Activated CD4-positive, CD25-positive, alpha-beta regulatory T cell treated with anti-CD3 and anti-CD28 coated beads, Interleukin-2, amount 50 U/mL, for 24 hours (primary cell): ENCODE measurements around the gene PHC2.

ENCODE experiments used
- ATAC-seq, 2 donors: fragments of 150-1000 bp; cut with Tn5 transposase; one replicate each; pipeline ENCODE4 v1.10.0; 2021; ENCODE audit warnings: mild to moderate bottlenecking in 1 of 2, moderate library complexity in 1 of 2

Gene PHC2

GRCh38 chr1:33287317-33287716 lies 143.6 kb downstream of the PHC2 start:
- no peak for ATAC-seq

GRCh38 chr1:33286451-33287185 lies 144.3 kb downstream of the PHC2 start:
- no peak for ATAC-seq

GRCh38 chr1:33284049-33284448 lies 146.8 kb downstream of the PHC2 start:
- no peak for ATAC-seq

GRCh38 chr1:33282791-33283190 lies 148.1 kb downstream of the PHC2 start:
- ATAC-seq: no peak

- no peak for ATAC-seq
Observed at GRCh38 chr1:33281554-33282303, 149.2 kb downstream of the PHC2 start.

- no peak for ATAC-seq
Observed at GRCh38 chr1:33280091-33280661, 150.7 kb downstream of the PHC2 start.

- no peak for ATAC-seq
Observed at GRCh38 chr1:33277488-33278084, 153.3 kb downstream of the PHC2 start.

- ATAC-seq: no peak
Observed at GRCh38 chr1:33276573-33277298, 154.2 kb downstream of the PHC2 start.

GRCh38 chr1:33275706-33276572 lies 155.0 kb downstream of the PHC2 start:
- no peak for ATAC-seq

- no peak for ATAC-seq
Observed at GRCh38 chr1:33275195-33275594, 155.7 kb downstream of the PHC2 start.

GRCh38 chr1:33274446-33274845 lies 156.4 kb downstream of the PHC2 start:
- no peak for ATAC-seq

GRCh38 chr1:33273961-33274371 lies 156.9 kb downstream of the PHC2 start:
- no peak for ATAC-seq
